GM23338 (cell line): ENCODE measurements around the gene TGFBR1. TPM values are rescaled to one million over a fixed set of nuclear protein-coding genes. Genes with fewer than 3 reads are reported as not detected.

Source experiments
- ATAC-seq: fragments of 200-7000 bp; cut with Tn5 transposase; 3 replicates; pipeline ENCODE4 v1.9.1; 2020
- DNase-seq: peaks from one replicate; pipeline ENCODE4 v3.0.0-alpha.2; 2015; ENCODE audit warnings: low spot score
- H2AFZ ChIP-seq: fragments of 200-600 bp; sonication (generic); 2 replicates; pipeline ENCODE4 v1.8.0; 2016; ENCODE audit warnings: antibody characterized with exemption, mild to moderate bottlenecking, moderate library complexity
- H3F3A ChIP-seq: fragments of 200-600 bp; sonication (generic); replicated peaks from 2 replicates; pipeline ENCODE4 v1.8.0; 2017; ENCODE audit warnings: antibody characterized with exemption, mixed run types, low read depth
- H3K27ac ChIP-seq: fragments of 200-600 bp; sonication (generic); 2 replicates; pipeline ENCODE4 v1.6.1; 2016; ENCODE audit warnings: low read depth
- H3K27me3 ChIP-seq: fragments of 200-600 bp; sonication (generic); 2 replicates; pipeline ENCODE4 v1.8.0; 2016; ENCODE audit warnings: mild to moderate bottlenecking, mixed run types, moderate library complexity; ENCODE audit not compliant: insufficient read depth
- H3K36me3 ChIP-seq: fragments of 200-600 bp; sonication (generic); 2 replicates; pipeline ENCODE4 v1.8.0; 2016; ENCODE audit warnings: mild to moderate bottlenecking; ENCODE audit not compliant: insufficient read depth
- H3K4me1 ChIP-seq: fragments of 200-600 bp; sonication (generic); 2 replicates; pipeline ENCODE4 v1.8.0; 2016; ENCODE audit warnings: mild to moderate bottlenecking, moderate library complexity; ENCODE audit not compliant: insufficient read depth
- H3K4me2 ChIP-seq: fragments of 200-600 bp; sonication (generic); 2 replicates; pipeline ENCODE4 v1.7.1; 2017; ENCODE audit warnings: mixed run types
- H3K4me3 ChIP-seq: fragments of 200-600 bp; sonication (generic); 2 replicates; pipeline ENCODE4 v1.6.1; 2016; ENCODE audit warnings: mixed run types
- H3K79me2 ChIP-seq: fragments of 200-600 bp; sonication (generic); replicated peaks from 2 replicates; pipeline ENCODE4 v1.8.0; 2017; ENCODE audit warnings: mild to moderate bottlenecking; ENCODE audit not compliant: insufficient read depth
- H3K9me2 ChIP-seq: fragments of 200-600 bp; sonication (generic); 2 replicates; pipeline ENCODE4 v1.8.0; 2017; ENCODE audit not compliant: insufficient read depth
- H4K20me1 ChIP-seq: fragments of 200-600 bp; sonication (generic); replicated peaks from 2 replicates; pipeline ENCODE4 v1.8.0; 2017; ENCODE audit warnings: mild to moderate bottlenecking; ENCODE audit not compliant: insufficient read depth
- H3K27ac Mint-ChIP-seq: 2 replicates; pipeline ENCODE4 v1.8.0; 2020; ENCODE audit warnings: inconsistent platforms, mild to moderate bottlenecking, moderate library complexity, mixed read lengths
- H3K27me3 Mint-ChIP-seq: 3 replicates; pipeline ENCODE4 v1.8.0; 2022; ENCODE audit warnings: low read depth, mild to moderate bottlenecking, moderate library complexity, mixed read lengths, inconsistent platforms; ENCODE audit not compliant: insufficient read depth, poor library complexity
- H3K36me3 Mint-ChIP-seq: 3 replicates; pipeline ENCODE4 v1.8.0; 2021; ENCODE audit warnings: low read depth, mild to moderate bottlenecking, inconsistent platforms, moderate library complexity, mixed read lengths
- H3K4me1 Mint-ChIP-seq: 3 replicates; pipeline ENCODE4 v1.8.0; 2020; ENCODE audit warnings: mild to moderate bottlenecking, inconsistent platforms, mixed read lengths
- H3K4me3 Mint-ChIP-seq: 3 replicates; pipeline ENCODE4 v1.8.0; 2021; ENCODE audit warnings: moderate library complexity, mild to moderate bottlenecking, inconsistent platforms, mixed read lengths
- H3K9me3 Mint-ChIP-seq: 3 replicates; pipeline ENCODE4 v1.8.0; 2020; ENCODE audit warnings: moderate library complexity, mild to moderate bottlenecking, inconsistent platforms, mixed read lengths
- CREB1 ChIP-seq: fragments of 250-450 bp; sonication (Bioruptor Pico); IDR thresholded peaks from 2 replicates; pipeline ENCODE4 v1.5.0; 2020; ENCODE audit warnings: low read depth, mild to moderate bottlenecking, moderate library complexity
- CTCF ChIP-seq, 2 experiments: fragments of 200-600 bp in 1 of 2; sonication (generic) in 1 of 2; conservative IDR thresholded peaks; 2 replicates each; pipeline versions ENCODE4 v1.5.1 to v1.6.1; 2016 to 2017; ENCODE audit warnings: antibody characterized with exemption in 2 of 2, low read depth in 2 of 2, mild to moderate bottlenecking in 2 of 2, moderate library complexity in 1 of 2
- ETS1 ChIP-seq: IDR thresholded peaks from 2 replicates; pipeline ENCODE4 v1.6.1; 2016; ENCODE audit warnings: antibody characterized with exemption
- EZH2 ChIP-seq: fragments of 200-600 bp; sonication (generic); IDR thresholded peaks from one replicate; pipeline ENCODE4 v1.8.0; 2017; ENCODE audit warnings: antibody characterized with exemption, mild to moderate bottlenecking, low read depth; ENCODE audit not compliant: unreplicated experiment
- EZH2phosphoT487 ChIP-seq: fragments of 200-600 bp; sonication (generic); IDR thresholded peaks from one replicate; pipeline ENCODE4 v1.8.1; 2018; ENCODE audit warnings: antibody characterized with exemption; ENCODE audit not compliant: unreplicated experiment
- JUNB ChIP-seq: IDR thresholded peaks from one replicate; pipeline ENCODE4 v1.6.1; 2016; ENCODE audit warnings: antibody characterized with exemption; ENCODE audit not compliant: unreplicated experiment
- NANOG ChIP-seq: IDR thresholded peaks from 2 replicates; pipeline ENCODE4 v1.6.1; 2016; ENCODE audit warnings: antibody characterized with exemption, borderline replicate concordance
- POLR2AphosphoS5 ChIP-seq: IDR thresholded peaks from 2 replicates; pipeline ENCODE4 v1.6.1; 2016; ENCODE audit warnings: antibody characterized with exemption, low read depth
- REST ChIP-seq: IDR thresholded peaks from one replicate; pipeline ENCODE4 v1.6.1; 2018; ENCODE audit warnings: antibody characterized with exemption; ENCODE audit not compliant: unreplicated experiment
- STAT1 ChIP-seq: IDR thresholded peaks from one replicate; pipeline ENCODE4 v1.6.1; 2016; ENCODE audit warnings: antibody characterized with exemption; ENCODE audit not compliant: unreplicated experiment
- ZNF114 ChIP-seq: fragments of 250-450 bp; sonication (Bioruptor Pico); IDR thresholded peaks from 2 replicates; pipeline ENCODE4 v1.5.0; 2020; ENCODE audit warnings: mild to moderate bottlenecking, moderate library complexity
- ZNF331 ChIP-seq: fragments of 250-450 bp; sonication (Bioruptor Pico); IDR thresholded peaks from 2 replicates; pipeline ENCODE4 v1.5.0; 2020; ENCODE audit warnings: low read depth, mild to moderate bottlenecking, moderate library complexity
- ZNF462 ChIP-seq: fragments of 250-450 bp; sonication (Bioruptor Pico); IDR thresholded peaks from 2 replicates; pipeline ENCODE4 v1.5.0; 2020; ENCODE audit warnings: mild to moderate bottlenecking, moderate library complexity
- polyA plus RNA-seq: library from polyadenylated mRNA; unstranded; fragments of >200 nt; fragmentation: Nextera tagmentation; extraction: Ambion mirVana; gene quantifications from 2 replicates; pipeline ENCODE4 v1.2.1, GENCODE V29; 2016
- total RNA-seq: library from RNA; depleted of rRNA; stranded (reverse); fragments of >200 nt; shearing (Covaris generic); gene quantifications from 2 replicates; pipeline ENCODE4 v1.2.3, GENCODE V29; 2014

TGFBR1 gene
- total and polyA plus RNA-seq, 2 experiments from 2014 or later = 9.3 to 40.2 TPM

GRCh38 chr9:99128133-99128406, 23.2 kb downstream of the TGFBR1 start:
- no peak overlapping the region for H3K27ac ChIP-seq
- H3K4me2 ChIP-seq = no peak overlapping the region

More at GRCh38 chr9:99128133-99128406, 23.2 kb downstream of the TGFBR1 start:
- TF ChIP-seq CTCF (conservative IDR thresholded peaks at IDR 0.05; ENCODE audit: low read depth in 2 of 2) = no peak
- TF ChIP-seq NANOG = no peak
- TF ChIP-seq STAT1 = no peak
- no peak for TF ChIP-seq ETS1
- TF ChIP-seq REST = no peak
- no peak for TF ChIP-seq JUNB
- TF ChIP-seq EZH2phosphoT487 = no peak
- no peak for TF ChIP-seq ZNF331 (CRISPR knock-in tag)
- no peak for TF ChIP-seq CREB1 (CRISPR knock-in tag)
- no peak for TF ChIP-seq ZNF114 (CRISPR knock-in tag)
- TF ChIP-seq ZNF462 (CRISPR knock-in tag) = no peak
- TF ChIP-seq EZH2 = no peak
- no peak for TF ChIP-seq POLR2AphosphoS5
- Mint-ChIP-seq H3K9me3 (peaks cover 6% of the 10 kb centered on the region; the same call in 1 of the 3 replicates), H3K36me3 (peaks cover 22% of the 10 kb centered on the region), H3K4me1 (peaks cover 19% of the 10 kb centered on the region), H3K4me3 (no peak overlapping the region), H3K27me3 (no peaks in the 10 kb centered on the region), H3K27ac (no peak overlapping the region)
- DNase-seq = no peak
- Histone ChIP-seq H3K79me2 (peaks cover 64% of the 10 kb centered on the region), H3K36me3 (no peaks in the 10 kb centered on the region), H3K9me2 (no peaks in the 10 kb centered on the region), H3K4me3 (no peak overlapping the region), H2AFZ (no peak overlapping the region), H3F3A (no peaks in the 10 kb centered on the region), H3K4me1 (peaks cover 12% of the 10 kb centered on the region), H3K27me3 (no peaks in the 10 kb centered on the region), H4K20me1 (peaks cover 12% of the 10 kb centered on the region; the same call in 1 of the 2 replicates)
- no peak for ATAC-seq
